GM18907 (cell line): ENCODE data around the gene SMIM41.

Experiments
- ATAC-seq: cut with Tn5 transposase; IDR thresholded peaks from one replicate; pipeline ENCODE4 v1.9.1; 2021; ENCODE audit warnings: mild to moderate bottlenecking, moderate library complexity; ENCODE audit not compliant: unreplicated experiment

Gene SMIM41

DNA sequence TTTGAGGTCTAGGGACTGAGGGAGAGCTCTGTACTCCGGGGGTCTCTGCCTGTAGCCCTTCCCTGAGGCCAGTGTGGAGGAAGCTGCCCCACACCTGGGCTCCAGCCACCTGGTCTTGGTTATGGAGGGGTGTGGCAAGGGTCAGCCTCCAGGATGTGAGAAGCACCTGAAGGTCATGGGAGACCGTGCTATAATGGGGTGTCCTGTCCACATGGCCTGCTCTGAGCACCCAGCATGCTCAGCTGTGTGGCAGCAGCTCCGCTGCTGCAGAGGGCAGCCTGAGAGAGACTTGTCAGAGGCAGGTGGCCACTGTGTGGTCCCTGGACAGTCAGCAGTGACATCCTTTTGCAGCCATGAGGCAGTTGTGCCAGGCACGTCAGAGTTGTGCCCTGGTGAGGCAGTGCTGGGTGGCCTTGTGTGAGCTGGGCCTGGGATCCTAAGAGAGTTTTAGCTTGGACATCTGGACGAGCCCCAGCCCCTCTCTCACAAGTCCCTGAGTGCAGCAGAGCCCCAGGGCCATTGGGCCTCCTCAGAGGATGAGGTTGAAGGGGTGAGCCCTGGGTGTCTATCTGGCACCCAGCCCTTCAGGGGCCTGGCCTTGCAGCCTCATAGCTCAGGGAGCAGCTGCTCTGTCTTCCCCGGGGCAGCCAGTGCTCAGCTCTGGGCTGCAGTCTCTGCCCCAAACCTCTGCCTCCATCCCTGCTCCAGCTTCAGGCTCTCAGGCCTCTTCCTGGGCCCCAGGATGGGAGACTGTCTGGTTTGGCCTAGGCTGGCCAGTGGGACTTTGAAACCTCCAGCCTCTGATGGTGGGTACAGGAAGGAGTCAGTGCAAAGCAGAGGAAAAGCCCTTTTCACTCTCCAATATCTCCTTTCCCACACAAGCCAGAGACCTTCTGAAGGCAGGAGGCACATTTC is 17.1 kb upstream of the SMIM41 start:
- ATAC-seq, result no peak

DNA sequence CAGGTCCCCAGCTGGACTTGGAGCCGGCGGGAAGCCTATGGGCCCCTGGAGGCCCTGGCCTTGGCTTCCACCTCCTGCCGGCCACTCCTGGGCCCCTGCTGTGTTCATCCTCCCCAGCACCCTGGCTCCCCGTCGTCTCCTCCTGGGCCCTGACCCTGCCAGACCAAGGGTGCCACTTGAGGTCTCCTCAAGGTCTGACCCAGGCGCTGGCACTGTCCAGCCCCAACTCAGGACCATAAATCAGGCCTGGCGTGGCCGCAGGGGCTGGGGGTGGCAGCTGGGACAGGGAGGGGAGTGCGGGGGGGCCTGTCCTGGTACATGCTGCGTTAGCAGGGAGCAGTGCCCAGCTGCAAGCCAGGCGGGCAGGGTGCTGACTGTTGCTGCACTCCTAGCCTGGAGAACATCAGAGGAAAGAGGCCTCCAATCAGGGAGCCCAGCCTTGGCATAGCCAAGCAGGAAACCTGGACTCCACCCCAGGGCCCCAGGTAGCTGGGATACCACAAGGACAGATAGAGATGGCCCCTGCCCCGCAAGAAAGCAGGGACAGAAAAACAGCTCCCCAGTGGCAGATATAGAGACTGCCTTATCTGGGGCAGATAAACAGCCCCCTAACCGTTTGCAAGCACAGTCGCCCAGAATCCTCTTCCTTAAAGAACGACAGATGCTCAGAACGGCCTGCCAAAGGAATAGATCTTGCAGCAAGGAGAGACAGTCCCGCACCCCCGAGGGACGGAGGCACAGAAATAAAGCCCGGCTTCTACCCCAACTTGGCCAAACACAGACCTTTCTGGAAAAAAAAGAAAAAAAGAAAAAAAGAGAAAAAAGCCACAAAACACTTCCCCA is 16.2 kb upstream of the SMIM41 start:
- ATAC-seq, result no peak

DNA sequence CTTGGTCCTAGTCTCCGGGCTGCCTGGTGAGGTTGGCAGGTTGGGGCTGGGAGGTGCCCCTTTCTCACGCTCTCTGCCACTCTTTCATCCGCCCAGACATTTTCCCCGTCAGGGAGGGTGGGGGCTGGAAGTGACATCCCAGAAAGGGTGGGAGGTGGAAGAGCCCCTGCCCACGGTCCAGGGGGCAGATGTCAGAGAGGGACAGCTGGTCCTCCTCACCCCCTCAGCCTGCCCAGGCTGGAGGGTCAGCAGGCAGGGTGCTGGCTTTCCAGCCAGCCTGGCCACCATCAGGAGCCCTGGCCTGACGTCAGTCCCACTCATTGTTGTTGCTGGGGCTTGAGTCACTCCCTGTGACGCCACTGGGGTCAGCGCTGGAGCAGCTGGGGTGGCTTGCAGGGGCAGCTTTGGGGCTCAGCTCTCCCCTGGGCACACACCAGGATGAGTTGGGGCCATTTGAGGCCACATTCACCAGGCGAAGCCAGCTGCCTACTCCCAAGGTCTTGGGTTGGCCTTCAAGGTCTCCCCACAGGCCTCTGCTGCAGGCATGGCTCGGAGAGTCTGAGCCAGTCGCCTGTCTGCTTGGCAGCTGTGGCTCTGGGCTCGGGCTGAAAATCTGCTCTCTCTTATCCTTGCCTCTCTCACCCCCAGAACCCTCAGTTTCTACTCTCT is 15.4 kb upstream of the SMIM41 start:
- ATAC-seq, result no peak

- ATAC-seq, result no peak
These were observed 13.0 kb upstream of the SMIM41 start for GRCh38 chr12:52066346-52067080.

DNA sequence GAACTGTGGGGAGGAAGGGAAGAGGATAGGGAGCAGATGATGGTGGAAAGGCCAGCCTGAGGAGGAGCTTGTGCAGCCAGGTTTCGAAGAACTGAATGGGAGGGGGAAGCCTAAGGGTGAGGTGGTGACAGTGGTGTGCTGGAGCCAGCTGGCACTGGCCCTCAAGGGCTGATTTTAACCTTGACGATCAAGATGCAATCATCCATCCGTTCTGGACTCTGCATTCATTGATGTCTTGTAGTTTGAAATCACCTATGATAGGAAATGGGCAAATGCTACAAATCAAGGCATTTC is 12.5 kb upstream of the SMIM41 start:
- ATAC-seq, result no peak

DNA sequence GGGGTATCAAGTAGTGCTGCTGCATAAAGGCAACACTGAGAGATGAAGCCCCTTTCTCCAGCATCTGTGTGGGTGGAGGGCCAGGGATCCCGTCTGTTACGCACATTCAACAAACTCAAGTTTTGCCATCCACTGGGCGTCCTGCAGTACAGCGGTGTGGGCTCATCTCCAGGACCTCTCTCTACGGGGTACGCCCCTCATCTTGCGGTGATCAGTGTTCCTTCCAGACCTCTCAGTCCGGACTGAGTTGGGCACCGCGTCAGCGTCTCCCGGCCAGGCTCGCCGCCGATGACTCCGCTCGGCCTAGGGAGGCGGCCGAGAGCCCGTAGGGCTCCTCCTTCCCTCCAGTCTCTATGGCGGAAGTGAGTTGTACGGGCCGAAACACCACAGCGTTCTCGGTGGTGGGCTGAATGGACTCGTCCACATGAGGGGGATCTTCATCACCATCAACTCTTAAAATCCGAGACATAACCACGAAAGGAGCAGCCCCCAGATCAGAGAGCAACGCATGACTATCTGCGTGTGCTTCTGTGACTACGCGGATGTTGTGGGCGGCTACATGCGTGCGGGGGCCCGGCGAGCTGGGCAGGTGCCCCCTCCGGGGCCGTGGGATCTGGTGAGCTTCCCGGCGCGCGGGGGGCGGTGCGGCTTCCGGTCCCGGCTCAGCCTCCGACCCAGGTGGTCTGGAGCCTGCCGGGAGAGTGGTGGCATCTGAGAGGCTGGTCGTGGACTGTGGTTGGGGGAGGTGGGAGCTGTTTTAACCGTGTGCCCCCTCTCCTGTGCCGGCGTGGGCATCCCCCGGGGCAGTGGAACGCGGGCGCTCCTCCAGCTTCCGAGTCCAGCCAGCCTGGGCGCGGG is 9.9 kb upstream of the SMIM41 start, which contains the start of gene ATG101:
Gene ATG101 (plus strand): TSS at position 652 of the 858 bp plus-strand sequence. CDS start 3,673 bp downstream, outside the sequence.
- ATAC-seq, result peak; percentile 95

DNA sequence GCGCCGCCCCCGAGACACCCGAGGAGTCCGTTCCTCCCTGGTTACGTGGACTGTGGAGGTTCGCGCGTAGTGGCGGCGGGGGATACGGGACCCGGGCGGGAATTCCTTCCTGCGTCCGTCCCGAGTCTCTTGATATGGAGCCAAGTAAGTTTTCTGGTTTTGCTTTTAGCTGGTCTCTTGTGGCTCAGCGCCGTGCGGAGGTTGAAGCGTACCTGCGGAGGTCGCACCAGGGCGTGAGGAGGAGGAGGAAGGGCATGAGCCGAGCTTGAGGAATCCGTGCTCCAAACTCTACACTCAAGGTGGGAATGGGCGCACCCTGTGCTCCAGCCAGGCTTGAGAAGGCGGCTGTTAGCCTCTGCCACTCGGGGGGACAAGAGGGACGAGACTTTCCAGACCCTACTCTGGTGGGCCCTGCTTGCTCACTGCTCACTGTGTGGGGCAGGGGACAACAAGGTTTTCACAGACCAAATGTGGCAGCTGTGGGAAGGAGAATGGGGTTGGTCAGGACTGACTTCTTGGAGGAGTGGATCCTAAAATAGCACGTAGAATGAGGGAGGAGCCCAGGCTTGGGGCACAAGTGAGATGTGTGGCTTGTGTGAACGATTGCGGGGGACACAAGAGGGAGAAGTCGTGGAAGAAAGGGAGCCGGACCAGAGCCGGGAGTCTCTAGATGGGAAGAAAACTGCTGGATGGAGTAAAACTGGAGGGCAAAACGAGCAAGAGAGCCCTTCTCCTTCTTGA is 9.1 kb upstream of the SMIM41 start:
- peak; percentile 23 for ATAC-seq

GRCh38 chr12:52073531-52074381 is 5.7 kb upstream of the SMIM41 start:
- peak; percentile 30 for ATAC-seq

GRCh38 chr12:52074971-52075724 is 4.4 kb upstream of the SMIM41 start:
- no peak for ATAC-seq

GRCh38 chr12:52076811-52077210 is 2.7 kb upstream of the SMIM41 start:
- no peak for ATAC-seq

GRCh38 chr12:52078276-52078675 is 1.2 kb upstream of the SMIM41 start:
- no peak for ATAC-seq

- ATAC-seq, result no peak
These were observed 1.1 kb downstream of the SMIM41 start for GRCh38 chr12:52080403-52081251.

GRCh38 chr12:52081263-52081733 is 1.8 kb downstream of the SMIM41 start:
- ATAC-seq, result peak; percentile 72

DNA sequence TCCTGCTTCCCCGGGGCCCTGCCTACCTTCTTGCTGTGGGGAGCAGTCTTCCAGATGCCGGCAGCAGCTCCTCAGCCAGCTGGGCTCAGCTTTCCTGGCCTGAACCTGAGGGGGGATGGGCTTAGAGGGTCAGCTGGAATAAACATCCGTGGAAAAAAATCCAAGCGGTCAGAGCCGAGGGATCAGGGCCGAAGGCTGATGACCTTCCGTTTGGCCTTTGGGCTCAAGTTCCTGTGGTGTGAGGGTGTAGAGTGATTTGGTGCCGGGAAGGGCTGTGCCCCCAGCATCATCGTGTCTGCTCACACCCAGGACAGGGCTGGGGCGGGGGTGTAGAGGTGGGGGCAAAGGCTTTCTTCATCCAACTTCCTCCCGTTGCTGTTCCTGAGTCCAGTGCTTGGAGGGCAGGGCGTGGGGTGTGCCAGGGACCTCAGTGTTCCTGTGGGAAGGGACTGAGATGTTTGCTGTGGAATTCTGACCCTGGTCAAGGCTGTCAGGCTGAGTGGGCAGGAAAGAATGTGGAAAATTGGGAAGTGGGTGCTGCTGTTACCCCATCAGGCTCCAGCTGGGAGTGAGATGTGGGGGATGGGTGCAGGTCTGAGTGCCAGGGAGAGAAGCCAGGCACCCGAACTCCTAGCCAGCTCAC is 2.6 kb downstream of the SMIM41 start:
- no peak for ATAC-seq

- no peak for ATAC-seq
These were observed 3.1 kb downstream of the SMIM41 start for GRCh38 chr12:52082669-52082987.

DNA sequence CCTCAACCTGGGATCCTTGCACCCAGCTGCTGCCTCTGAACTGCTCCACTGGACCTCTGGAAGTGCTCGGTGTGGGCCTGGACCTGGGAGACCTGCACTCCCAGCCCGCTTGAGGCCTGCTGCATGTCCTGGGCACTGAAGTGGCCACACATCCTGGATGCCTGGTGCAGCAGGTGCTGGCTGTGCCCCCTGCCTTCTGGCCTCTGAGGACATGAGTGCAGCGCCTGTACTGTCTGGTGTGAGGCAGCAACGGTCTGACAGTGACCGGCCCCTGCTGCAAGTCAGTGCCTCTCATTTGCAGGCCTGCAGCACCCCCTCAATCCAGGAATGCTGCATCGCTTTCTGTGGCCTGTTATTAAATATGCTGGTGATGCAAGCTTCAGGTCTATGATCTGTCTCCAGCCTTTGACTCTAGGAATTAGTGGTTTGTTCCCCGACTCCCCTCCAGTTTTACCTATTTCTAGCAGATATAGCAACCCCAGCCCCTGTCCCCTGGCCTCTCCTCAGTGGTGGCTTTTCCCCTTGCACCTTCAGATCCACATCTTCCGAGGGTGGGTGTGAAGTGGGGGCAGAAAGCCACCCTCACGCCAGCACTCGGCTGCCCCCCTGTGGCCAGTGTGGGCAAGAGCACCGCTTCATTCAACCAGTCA is 3.6 kb downstream of the SMIM41 start:
- ATAC-seq, result no peak
